Endodermal cell (in vitro differentiated cells): Measurements from ENCODE around the gene TNKS2. TPM values are rescaled to one million over a fixed set of nuclear protein-coding genes. Genes with fewer than 3 reads are reported as not detected.

Experiments
- DNase-seq: peaks from one replicate; pipeline ENCODE4 v3.0.0-alpha.2; 2017
- H3K27ac ChIP-seq: 2 replicates; pipeline ENCODE4 v1.5.1; 2013; ENCODE audit warnings: mild to moderate bottlenecking, low read depth, low read length, moderate library complexity
- H3K27me3 ChIP-seq: 2 replicates; pipeline ENCODE4 v1.6.1; 2013; ENCODE audit warnings: mild to moderate bottlenecking, low read length, moderate library complexity; ENCODE audit not compliant: insufficient read depth, control insufficient read depth, poor library complexity, severe bottlenecking
- H3K36me3 ChIP-seq: 2 replicates; pipeline ENCODE4 v1.7.0; 2013; ENCODE audit warnings: mild to moderate bottlenecking, low read length, moderate library complexity; ENCODE audit not compliant: control insufficient read depth, insufficient read depth
- H3K4me1 ChIP-seq: one replicate; pipeline ENCODE4 v1.7.0; 2013; ENCODE audit warnings: low read length; ENCODE audit not compliant: control insufficient read depth, insufficient read depth
- H3K4me3 ChIP-seq: 2 replicates; pipeline ENCODE4 v1.5.1; 2013; ENCODE audit warnings: mild to moderate bottlenecking, low read length, moderate library complexity
- H3K9ac ChIP-seq: 2 replicates; pipeline ENCODE4 v1.6.1; 2013; ENCODE audit warnings: mild to moderate bottlenecking, low read length, moderate library complexity; ENCODE audit not compliant: poor library complexity, severe bottlenecking; ENCODE audit errors: extremely low read depth
- H3K9me3 ChIP-seq: 2 replicates; pipeline ENCODE4 v1.6.1; 2013; ENCODE audit warnings: mild to moderate bottlenecking, low read length, moderate library complexity; ENCODE audit not compliant: control insufficient read depth
- H3K27ac Mint-ChIP-seq: 2 replicates; pipeline ENCODE4 v1.8.0; 2020; ENCODE audit warnings: mixed read lengths
- H3K27me3 Mint-ChIP-seq: 2 replicates; pipeline ENCODE4 v1.8.0; 2021; ENCODE audit warnings: mild to moderate bottlenecking, mixed read lengths; ENCODE audit not compliant: insufficient read depth
- H3K36me3 Mint-ChIP-seq: 2 replicates; pipeline ENCODE4 v1.8.0; 2020; ENCODE audit warnings: low read depth, mixed read lengths
- H3K4me1 Mint-ChIP-seq: 2 replicates; pipeline ENCODE4 v1.8.0; 2020; ENCODE audit warnings: mixed read lengths
- H3K4me3 Mint-ChIP-seq: 2 replicates; pipeline ENCODE4 v1.8.0; 2020; ENCODE audit warnings: mild to moderate bottlenecking, moderate library complexity, mixed read lengths
- H3K9me3 Mint-ChIP-seq: 2 replicates; pipeline ENCODE4 v1.8.0; 2020; ENCODE audit warnings: mild to moderate bottlenecking, mixed read lengths
- CTCF ChIP-seq: fragments of 200-600 bp; sonication (generic); conservative IDR thresholded peaks from 2 replicates; pipeline ENCODE4 v1.5.0; 2021; ENCODE audit warnings: antibody characterized with exemption, mild to moderate bottlenecking
- WGBS, 2 experiments: methylation state at CpG; one replicate each; pipeline versions ENCODE4 v1.1.5 to v1.1.7; 2013; ENCODE audit warnings: missing lambda C conversion rate in 2 of 2, mixed read lengths in 1 of 2; ENCODE audit not compliant: insufficient coverage in 1 of 2, insufficient read length in 1 of 2; 5-methylcytosine and 5-hydroxymethylcytosine counted together
- total RNA-seq, 2 donors: library from RNA; stranded (reverse); fragmentation: NEBNext Ultra II Directional in 1 of 2; extraction: Animal tissue kit (Norgen Biotek cat#: 25700) in 1 of 2; gene quantifications; 2 replicates in 1 of 2; 3 replicates in 1 of 2; pipeline ENCODE4 v1.2.1, GENCODE V29; 2021

Gene TNKS2
- total RNA-seq, 2 donors from 2014 or later: 51.3 to 59.9 TPM

DNA sequence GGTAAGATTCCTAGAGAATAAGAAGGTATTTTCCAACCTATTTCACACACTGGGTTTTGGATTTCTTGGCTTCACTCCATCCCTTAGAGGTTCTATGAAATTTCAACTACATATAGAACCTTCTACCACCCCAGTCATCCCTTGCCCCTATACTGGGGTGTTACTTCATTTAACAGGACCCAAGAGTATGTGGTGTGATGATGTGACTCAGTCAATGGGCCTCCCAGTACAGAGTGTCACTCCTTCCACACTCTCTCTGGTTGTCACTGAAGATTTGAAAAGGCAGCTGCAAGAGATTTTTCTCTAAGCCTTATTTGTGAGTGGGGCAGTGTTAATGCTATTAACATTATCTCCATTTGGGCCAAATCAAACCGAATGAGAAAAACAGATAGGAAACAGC, 77.6 kb downstream of the TNKS2 start:
- H3K4me1 Mint-ChIP-seq: peaks cover 23% of the 10 kb centered on the region
- H3K36me3 Mint-ChIP-seq: no peaks in the 10 kb centered on the region
- TF ChIP-seq CTCF: no peak
- Histone ChIP-seq H3K27ac (no peak overlapping the region), H3K4me1 (no peaks in the 10 kb centered on the region), H3K9me3 (peaks cover 2% of the 10 kb centered on the region), H3K36me3 (no peaks in the 10 kb centered on the region), H3K4me3 (no peak overlapping the region), H3K27me3 (no peaks in the 10 kb centered on the region), H3K9ac (no peak overlapping the region)
- H3K9me3 Mint-ChIP-seq: peaks cover 3% of the 10 kb centered on the region
- peaks cover 1% of the 10 kb centered on the region for H3K27me3 Mint-ChIP-seq
- DNase-seq: no peak
- WGBS, 2 experiments: 86% methylated on average over 1 of the region's 1 CpG; no CpG with 5 or more reads in 1 of the 2 experiments
- no peak overlapping the region for H3K27ac Mint-ChIP-seq
- no peak overlapping the region for H3K4me3 Mint-ChIP-seq

- no peak overlapping the region for H3K4me3 Mint-ChIP-seq
- 19 to 29% methylated on average over 6 to 7 of the region's 7 CpGs for WGBS, 2 experiments
- DNase-seq: peak; percentile 76
Measured at GRCh38 chr10:91879515-91880170, 81.4 kb downstream of the TNKS2 start.

DNA sequence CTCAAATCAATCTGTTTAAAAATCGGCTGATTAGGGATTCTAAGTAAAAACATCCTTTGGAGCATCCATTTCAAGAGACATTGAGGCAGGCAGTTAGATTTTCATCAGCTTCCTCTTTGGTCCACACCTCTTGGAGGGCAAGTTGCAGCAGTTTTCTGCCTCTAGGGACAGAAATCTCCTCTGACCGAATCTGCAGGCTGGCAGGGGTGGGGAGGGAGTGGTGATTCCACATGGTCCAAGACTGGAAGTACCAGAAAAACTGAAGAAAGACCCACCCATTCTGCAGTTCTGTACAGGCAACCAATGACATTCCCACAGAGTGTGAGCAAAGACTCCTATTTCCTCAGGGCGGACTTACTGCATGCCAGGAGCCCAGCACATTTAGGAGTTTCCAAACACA, 82.1 kb downstream of the TNKS2 start:
- Histone ChIP-seq H3K4me3 (peak overlapping the region; percentile 0), H3K36me3 (no peaks in the 10 kb centered on the region), H3K27me3 (no peaks in the 10 kb centered on the region), H3K9me3 (peaks cover 14% of the 10 kb centered on the region), H3K9ac (no peak overlapping the region), H3K4me1 (peaks cover 13% of the 10 kb centered on the region), H3K27ac (peak overlapping the region; percentile 91)
- Mint-ChIP-seq H3K4me3 (no peak overlapping the region), H3K27ac (no peak overlapping the region), H3K36me3 (peaks cover 4% of the 10 kb centered on the region), H3K9me3 (peaks cover 6% of the 10 kb centered on the region), H3K27me3 (peaks cover 2% of the 10 kb centered on the region), H3K4me1 (peaks cover 41% of the 10 kb centered on the region)
- DNase-seq: peak; percentile 68
- WGBS, 2 experiments: 25 to 55% methylated on average over 2 to 3 of the region's 3 CpGs
- TF ChIP-seq CTCF: peak; percentile 57

More at GRCh38 chr10:91879515-91880170, 81.4 kb downstream of the TNKS2 start:
- no peak for TF ChIP-seq CTCF
- peaks cover 14% of the 10 kb centered on the region for H3K9me3 ChIP-seq
- H3K4me1 ChIP-seq: peaks cover 13% of the 10 kb centered on the region
- H3K27me3 ChIP-seq: no peaks in the 10 kb centered on the region
- no peak overlapping the region for H3K9ac ChIP-seq
- peak overlapping the region; percentile 91 for H3K27ac ChIP-seq
- no peak overlapping the region for H3K4me3 ChIP-seq
- peaks cover 2% of the 10 kb centered on the region for H3K27me3 Mint-ChIP-seq
- H3K36me3 Mint-ChIP-seq: peaks cover 4% of the 10 kb centered on the region
- peaks cover 40% of the 10 kb centered on the region for H3K4me1 Mint-ChIP-seq
- H3K36me3 ChIP-seq: no peaks in the 10 kb centered on the region
- H3K9me3 Mint-ChIP-seq: peaks cover 6% of the 10 kb centered on the region
- H3K27ac Mint-ChIP-seq: peak overlapping the region; percentile 61
